ENCODE data around the gene DDX59. TPM values are rescaled to one million over a fixed set of nuclear protein-coding genes. Genes with fewer than 3 reads are reported as not detected.

DDX59 gene
- polyA plus RNA-seq, 1 donor from 2014 or later, result 21.0 TPM

DNA sequence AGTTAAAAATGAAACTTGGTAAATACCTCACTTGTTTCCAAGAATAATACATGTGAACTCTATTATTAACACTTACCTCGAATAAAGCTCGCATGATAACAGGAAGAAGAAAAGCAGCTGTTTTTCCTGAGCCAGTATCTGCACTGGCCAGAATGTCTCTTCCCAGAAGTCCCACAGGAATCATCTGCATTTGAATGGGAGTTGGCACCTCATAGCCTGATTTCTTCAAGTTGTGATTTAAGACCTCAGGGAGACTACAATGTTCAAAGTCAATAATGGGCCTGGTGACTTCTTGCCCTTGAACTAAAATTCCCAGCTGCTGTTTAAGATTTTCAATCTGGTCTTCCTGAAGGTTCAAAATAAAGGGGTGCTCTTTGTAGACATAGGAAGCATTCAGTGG is 3.8 kb downstream of the DDX59 start:
- Histone ChIP-seq H2AFZ (ENCODE audit: low read depth, low read length) (no peak overlapping the region), H3K9me3 (ENCODE audit: low read length) (no peaks in the 10 kb centered on the region), H4K20me1 (ENCODE audit: insufficient read depth) (no peaks in the 10 kb centered on the region), H3K4me3 (ENCODE audit: low read length) (no peak overlapping the region), H3K27me3 (ENCODE audit: insufficient read depth, low read depth, low read length) (no peaks in the 10 kb centered on the region), H3F3A (ENCODE audit: insufficient read depth, low read length, poor library complexity, severe bottlenecking) (no peaks in the 10 kb centered on the region), H3K79me2 (replicated peaks; ENCODE audit: insufficient read depth, low read length) (peaks cover 6% of the 10 kb centered on the region), H3K9ac (ENCODE audit: low read length) (no peak overlapping the region), H3K27ac (ENCODE audit: low read length) (no peak overlapping the region), H3K36me3 (ENCODE audit: insufficient read depth, low read length) (no peaks in the 10 kb centered on the region), H3K9me2 (ENCODE audit: insufficient read depth, low read length) (no peaks in the 10 kb centered on the region), H3K4me2 (ENCODE audit: low read length) (no peak overlapping the region)
- TF ChIP-seq EP300 (conservative IDR thresholded peaks at IDR 0.05; ENCODE audit: poor library complexity, severe bottlenecking) (no peak), POLR2AphosphoS5 (IDR thresholded peaks at IDR 0.05) (no peak), TAF1 (IDR thresholded peaks at IDR 0.05; ENCODE audit: low read depth) (no peak)

- H3K27me3 ChIP-seq (ENCODE audit: insufficient read depth, low read depth, low read length), result no peaks in the 10 kb centered on the region
- no peak overlapping the region for H3K4me2 ChIP-seq (ENCODE audit: low read length)
- TF ChIP-seq CTCF (IDR thresholded peaks at IDR 0.05; ENCODE audit: poor library complexity, severe bottlenecking) (no peak), MXI1 (conservative IDR thresholded peaks at IDR 0.05; ENCODE audit: poor library complexity, severe bottlenecking) (no peak), REST (IDR thresholded peaks at IDR 0.05; ENCODE audit: borderline replicate concordance) (no peak), POLR2AphosphoS5 (IDR thresholded peaks at IDR 0.05) (no peak), EP300 (conservative IDR thresholded peaks at IDR 0.05; ENCODE audit: poor library complexity, severe bottlenecking) (no peak), SMC3 (conservative IDR thresholded peaks at IDR 0.05; ENCODE audit: poor library complexity) (no peak), EZH2 (IDR thresholded peaks at IDR 0.05; ENCODE audit: borderline replicate concordance, insufficient read depth, low read length, poor library complexity, severe bottlenecking) (no peak), RAD21 (conservative IDR thresholded peaks at IDR 0.05) (no peak), TAF1 (IDR thresholded peaks at IDR 0.05; ENCODE audit: low read depth) (no peak)
- no peak overlapping the region for H3K9ac ChIP-seq (ENCODE audit: low read length)
- no peaks in the 10 kb centered on the region for H3F3A ChIP-seq (ENCODE audit: insufficient read depth, low read length, poor library complexity, severe bottlenecking)
- no peak overlapping the region for H3K27ac ChIP-seq (ENCODE audit: low read length)
- H4K20me1 ChIP-seq (ENCODE audit: insufficient read depth), result no peaks in the 10 kb centered on the region
- no peaks in the 10 kb centered on the region for H3K36me3 ChIP-seq (ENCODE audit: insufficient read depth, low read length)
- no peaks in the 10 kb centered on the region for H3K79me2 ChIP-seq (replicated peaks; ENCODE audit: insufficient read depth, low read length)
- H3K4me3 ChIP-seq (ENCODE audit: low read length), result no peak overlapping the region
- no peak overlapping the region for H2AFZ ChIP-seq (ENCODE audit: low read depth, low read length)
- H3K9me2 ChIP-seq (ENCODE audit: insufficient read depth, low read length), result no peaks in the 10 kb centered on the region
- no peaks in the 10 kb centered on the region for H3K9me3 ChIP-seq (ENCODE audit: low read length)
These were observed 9.0 kb downstream of the DDX59 start for GRCh38 chr1:200660719-200661118.

DNA sequence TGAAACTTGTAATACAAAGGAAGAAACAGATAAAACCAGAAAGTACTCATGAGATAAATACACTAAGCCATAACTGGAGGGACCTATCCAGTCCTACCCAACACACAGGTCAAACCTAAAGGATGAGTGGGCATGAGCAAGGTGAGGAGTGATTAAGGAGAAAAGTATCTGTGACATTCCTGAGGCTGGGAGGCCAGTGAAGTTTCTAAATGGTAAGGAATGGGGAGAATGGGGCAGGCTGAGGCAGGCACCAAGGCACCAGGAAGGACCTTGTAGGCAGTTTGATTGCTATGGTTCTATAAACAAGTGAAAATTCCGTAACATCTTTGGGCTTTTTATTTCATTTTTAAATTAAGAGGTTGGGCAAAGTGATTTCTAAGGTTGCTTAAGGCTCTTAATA is 10.4 kb downstream of the DDX59 start:
- Histone ChIP-seq H3K4me3 (ENCODE audit: low read length) (no peak overlapping the region), H3K36me3 (ENCODE audit: insufficient read depth, low read length) (no peaks in the 10 kb centered on the region), H3K9ac (ENCODE audit: low read length) (no peak overlapping the region), H3K79me2 (replicated peaks; ENCODE audit: insufficient read depth, low read length) (no peaks in the 10 kb centered on the region), H3K9me2 (ENCODE audit: insufficient read depth, low read length) (no peaks in the 10 kb centered on the region), H3K27ac (ENCODE audit: low read length) (no peak overlapping the region), H3K27me3 (ENCODE audit: insufficient read depth, low read depth, low read length) (no peaks in the 10 kb centered on the region), H3K4me2 (ENCODE audit: low read length) (no peak overlapping the region), H3F3A (ENCODE audit: insufficient read depth, low read length, poor library complexity, severe bottlenecking) (no peaks in the 10 kb centered on the region), H2AFZ (ENCODE audit: low read depth, low read length) (no peak overlapping the region), H4K20me1 (ENCODE audit: insufficient read depth) (no peaks in the 10 kb centered on the region), H3K9me3 (ENCODE audit: low read length) (no peaks in the 10 kb centered on the region)
- TF ChIP-seq EP300 (conservative IDR thresholded peaks at IDR 0.05; ENCODE audit: poor library complexity, severe bottlenecking) (no peak), MXI1 (conservative IDR thresholded peaks at IDR 0.05; ENCODE audit: poor library complexity, severe bottlenecking) (no peak), RAD21 (conservative IDR thresholded peaks at IDR 0.05) (no peak), TAF1 (IDR thresholded peaks at IDR 0.05; ENCODE audit: low read depth) (no peak), POLR2AphosphoS5 (IDR thresholded peaks at IDR 0.05) (no peak), SMC3 (conservative IDR thresholded peaks at IDR 0.05; ENCODE audit: poor library complexity) (no peak), EZH2 (IDR thresholded peaks at IDR 0.05; ENCODE audit: borderline replicate concordance, insufficient read depth, low read length, poor library complexity, severe bottlenecking) (no peak), CTCF (IDR thresholded peaks at IDR 0.05; ENCODE audit: poor library complexity, severe bottlenecking) (no peak), REST (IDR thresholded peaks at IDR 0.05; ENCODE audit: borderline replicate concordance) (no peak)
